CD4-positive, alpha-beta T cell (primary cell): Measurements from ENCODE around the gene GFOD1. TPM values are rescaled to one million over a fixed set of nuclear protein-coding genes. Genes with fewer than 3 reads are reported as not detected.

Source experiments
- ATAC-seq: fragments of 200-7000 bp; cut with Tn5 transposase; one replicate; pipeline ENCODE4 v1.10.0; 2022; ENCODE audit warnings: mild to moderate bottlenecking; ENCODE audit not compliant: poor library complexity
- CTCF ChIA-PET: fragments of 350-600 bp; sonication (Branson Sonifier 250); formaldehyde crosslinking; loops from one replicate; lab custom pipeline; 2021; ENCODE audit warnings: antibody characterized with exemption, inconsistent platforms; lab: Charles Lee
- POLR2A ChIA-PET: fragments of 350-600 bp; sonication (Branson Sonifier 250); formaldehyde crosslinking; loops from one replicate; lab custom pipeline; 2021; ENCODE audit warnings: antibody characterized with exemption, inconsistent platforms; lab: Charles Lee
- DNase-seq, 14 experiments: peaks; one replicate each; pipeline ENCODE4 v3.0.0-alpha.2; 2013 to 2020; ENCODE audit warnings: mixed read lengths in 2 of 14
- H3K27ac ChIP-seq, 2 donors: one replicate each; pipeline versions ENCODE4 v1.5.1 to v1.7.0; 2013; ENCODE audit warnings: low read length in 2 of 2, low read depth in 1 of 2, mild to moderate bottlenecking in 1 of 2
- H3K27me3 ChIP-seq, 2 experiments: 1 replicate in 1 of 2; 2 replicates in 1 of 2; pipeline versions ENCODE4 v1.6.1 to v1.7.0; 2013; ENCODE audit warnings: low read length in 2 of 2, control low read depth in 1 of 2, mild to moderate bottlenecking in 1 of 2, moderate library complexity in 1 of 2; ENCODE audit not compliant: insufficient read depth in 2 of 2, control insufficient read depth in 1 of 2
- H3K36me3 ChIP-seq: one replicate; pipeline ENCODE4 v1.6.1; 2013; ENCODE audit warnings: low read length, control low read depth; ENCODE audit not compliant: insufficient read depth
- H3K4me1 ChIP-seq: one replicate; pipeline ENCODE4 v1.6.1; 2013; ENCODE audit warnings: low read length, control low read depth; ENCODE audit not compliant: insufficient read depth
- H3K4me3 ChIP-seq: one replicate; pipeline ENCODE4 v1.5.1; 2013; ENCODE audit warnings: mild to moderate bottlenecking, low read length, moderate library complexity
- H3K9me3 ChIP-seq, 2 experiments: 1 replicate in 1 of 2; 2 replicates in 1 of 2; pipeline versions ENCODE4 v1.6.1 to v1.7.0; 2013; ENCODE audit warnings: low read length in 2 of 2, mild to moderate bottlenecking in 2 of 2, control low read depth in 1 of 2, moderate library complexity in 1 of 2; ENCODE audit not compliant: control insufficient read depth in 1 of 2, insufficient read depth in 1 of 2
- H3K27ac Mint-ChIP-seq: one replicate; pipeline ENCODE4 v1.8.0; 2020; ENCODE audit warnings: mixed read lengths
- H3K27me3 Mint-ChIP-seq: one replicate; pipeline ENCODE4 v1.8.0; 2021; ENCODE audit warnings: mixed read lengths
- H3K36me3 Mint-ChIP-seq: one replicate; pipeline ENCODE4 v1.8.0; 2021; ENCODE audit warnings: low read depth, mixed read lengths
- H3K4me1 Mint-ChIP-seq: one replicate; pipeline ENCODE4 v1.8.0; 2021; ENCODE audit warnings: low read depth, mixed read lengths
- H3K4me3 Mint-ChIP-seq: one replicate; pipeline ENCODE4 v1.8.0; 2020; ENCODE audit warnings: mild to moderate bottlenecking, mixed read lengths
- H3K9me3 Mint-ChIP-seq: one replicate; pipeline ENCODE4 v1.8.0; 2020; ENCODE audit warnings: mixed read lengths
- intact Hi-C, 2 experiments: fragments of 100-400 bp; cut with DNase I in 1 of 2; cut with micrococcal nuclease in 1 of 2; formaldehyde crosslinking; loops; one replicate each; pipeline versions ENCODE4 v1.15.1 to v1.9.0; 2023 to 2025; cut with DNase I, micrococcal nuclease
- total RNA-seq, 174 experiments: library from RNA in 2 of 174; stranded (reverse) in 2 of 174; gene quantifications; one replicate each; pipeline ENCODE4 v1.2.3 and lab custom pipeline; 2021 to 2026
- TF ChIP-seq, protein P1 (sequence below): fragments of 200-600 bp; IDR thresholded peaks from one replicate; pipeline ENCODE4 v1.8.0; 2022; ENCODE audit warnings: antibody characterized with exemption, mild to moderate bottlenecking

GFOD1 gene
- total RNA-seq, 2 experiments from 2014 or later = 1.3 to 2.0 TPM

DNA sequence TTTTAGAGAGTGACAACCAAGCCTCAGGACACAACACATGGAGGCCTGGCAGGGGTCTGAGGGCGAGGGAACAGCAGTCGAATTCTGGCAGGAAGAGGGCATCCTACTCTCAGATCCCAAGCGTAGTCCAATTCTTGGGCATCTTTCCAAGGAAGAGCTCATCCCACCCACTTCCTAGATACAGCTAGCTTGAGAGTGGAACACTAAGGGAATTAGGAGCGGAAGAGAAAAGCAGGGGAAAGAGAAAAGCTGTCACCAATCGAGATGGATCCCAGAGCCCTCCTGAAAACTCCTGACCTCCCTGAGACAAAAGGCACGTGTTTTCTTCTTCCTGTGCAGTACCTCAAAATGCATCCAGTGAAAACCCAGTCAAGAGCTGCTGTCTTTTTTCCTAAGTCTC, 67.1 kb downstream of the GFOD1 start:
- DNase-seq = no peak
- POLR2A ChIA-PET = no interaction called here
- no peak overlapping the region for H3K4me3 ChIP-seq
- H3K9me3 ChIP-seq = no peaks in the 10 kb centered on the region
- H3K36me3 ChIP-seq = no peaks in the 10 kb centered on the region
- TF ChIP-seq, protein P1, sequence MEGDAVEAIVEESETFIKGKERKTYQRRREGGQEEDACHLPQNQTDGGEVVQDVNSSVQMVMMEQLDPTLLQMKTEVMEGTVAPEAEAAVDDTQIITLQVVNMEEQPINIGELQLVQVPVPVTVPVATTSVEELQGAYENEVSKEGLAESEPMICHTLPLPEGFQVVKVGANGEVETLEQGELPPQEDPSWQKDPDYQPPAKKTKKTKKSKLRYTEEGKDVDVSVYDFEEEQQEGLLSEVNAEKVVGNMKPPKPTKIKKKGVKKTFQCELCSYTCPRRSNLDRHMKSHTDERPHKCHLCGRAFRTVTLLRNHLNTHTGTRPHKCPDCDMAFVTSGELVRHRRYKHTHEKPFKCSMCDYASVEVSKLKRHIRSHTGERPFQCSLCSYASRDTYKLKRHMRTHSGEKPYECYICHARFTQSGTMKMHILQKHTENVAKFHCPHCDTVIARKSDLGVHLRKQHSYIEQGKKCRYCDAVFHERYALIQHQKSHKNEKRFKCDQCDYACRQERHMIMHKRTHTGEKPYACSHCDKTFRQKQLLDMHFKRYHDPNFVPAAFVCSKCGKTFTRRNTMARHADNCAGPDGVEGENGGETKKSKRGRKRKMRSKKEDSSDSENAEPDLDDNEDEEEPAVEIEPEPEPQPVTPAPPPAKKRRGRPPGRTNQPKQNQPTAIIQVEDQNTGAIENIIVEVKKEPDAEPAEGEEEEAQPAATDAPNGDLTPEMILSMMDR = no peak
- H3K27me3 ChIP-seq = no peaks in the 10 kb centered on the region
- H3K27ac ChIP-seq = no peak overlapping the region
- Mint-ChIP-seq H3K27me3 (no peaks in the 10 kb centered on the region), H3K9me3 (no peaks in the 10 kb centered on the region), H3K27ac (no peak overlapping the region), H3K4me1 (peaks cover 19% of the 10 kb centered on the region), H3K36me3 (no peaks in the 10 kb centered on the region), H3K4me3 (no peak overlapping the region)
- intact Hi-C loops = no loop called here
- no peak for ATAC-seq
- H3K4me1 ChIP-seq = no peaks in the 10 kb centered on the region
- CTCF ChIA-PET = no interaction called here

DNA sequence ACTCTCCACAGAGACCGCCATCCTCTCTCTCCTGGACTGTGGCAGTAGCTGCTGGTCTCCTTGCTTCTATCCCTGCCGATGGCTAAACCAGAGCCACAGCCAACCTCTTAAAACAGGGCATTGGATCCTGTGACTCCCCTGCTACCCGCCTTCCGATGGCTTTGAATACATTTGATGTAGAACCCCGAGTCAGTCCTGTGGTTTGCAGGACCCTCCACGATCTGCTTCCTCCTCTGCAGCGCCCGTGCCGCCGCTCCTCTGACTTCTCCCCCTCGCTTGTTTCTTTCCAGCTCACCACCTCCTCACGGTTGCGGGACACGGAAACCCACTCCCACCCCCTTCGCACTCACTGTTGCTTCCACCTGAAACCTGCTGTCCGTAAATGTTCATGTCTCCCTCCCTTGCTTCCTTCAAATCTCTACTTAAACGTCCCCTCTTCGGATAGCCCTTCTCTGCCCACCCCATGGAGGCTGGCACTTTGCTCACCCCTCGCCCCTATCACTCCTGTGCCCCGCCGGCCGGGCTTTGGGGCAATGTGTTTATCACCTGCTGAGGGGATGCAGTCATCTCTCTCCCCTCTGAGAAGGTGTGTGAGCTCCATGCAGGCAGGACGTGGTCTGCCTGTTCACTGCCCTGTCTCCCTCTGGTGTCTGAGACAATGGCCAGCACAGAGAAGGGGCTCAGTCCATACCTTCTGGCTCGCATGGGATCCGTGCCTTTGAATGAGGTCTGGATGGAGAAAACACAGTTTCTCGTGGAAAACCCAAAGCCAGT, 67.8 kb downstream of the GFOD1 start:
- ChIA-PET CTCF (no interaction called here), POLR2A (no interaction called here)
- no peaks in the 10 kb centered on the region for H3K4me1 ChIP-seq
- no peaks in the 10 kb centered on the region for H3K36me3 ChIP-seq
- Mint-ChIP-seq H3K36me3 (no peaks in the 10 kb centered on the region), H3K9me3 (no peaks in the 10 kb centered on the region), H3K4me3 (no peak overlapping the region), H3K27me3 (no peaks in the 10 kb centered on the region), H3K27ac (no peak overlapping the region), H3K4me1 (peaks cover 19% of the 10 kb centered on the region)
- DNase-seq (no peak), ATAC-seq (no peak)
- no peaks in the 10 kb centered on the region for H3K9me3 ChIP-seq
- intact Hi-C loops = no loop called here
- no peak overlapping the region for H3K27ac ChIP-seq
- H3K27me3 ChIP-seq = no peaks in the 10 kb centered on the region
- TF ChIP-seq, protein P1 = no peak
- H3K4me3 ChIP-seq = no peak overlapping the region

DNA sequence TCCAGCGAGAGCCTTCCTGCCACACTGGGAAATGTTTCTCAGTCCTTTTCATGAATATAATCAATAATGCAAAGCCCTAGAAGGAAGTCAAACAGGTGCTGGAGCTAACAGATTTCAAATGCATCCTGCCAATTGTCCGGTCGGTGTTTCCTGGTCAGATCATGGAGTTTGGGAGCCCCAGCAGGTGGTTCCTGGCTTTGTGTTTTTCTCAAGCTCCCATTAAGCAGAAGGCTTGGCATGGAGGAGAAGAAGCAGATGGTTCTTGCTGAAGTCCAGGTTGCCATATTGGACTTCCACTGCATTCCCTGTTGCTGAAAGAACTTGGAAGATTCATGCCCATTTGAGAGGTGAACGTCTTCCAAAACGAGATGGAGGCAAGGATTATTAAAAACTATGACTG, 68.6 kb downstream of the GFOD1 start:
- no peaks in the 10 kb centered on the region for H3K27me3 Mint-ChIP-seq
- no peaks in the 10 kb centered on the region for H3K36me3 Mint-ChIP-seq
- H3K9me3 Mint-ChIP-seq = no peaks in the 10 kb centered on the region
- Histone ChIP-seq H3K9me3 (no peaks in the 10 kb centered on the region), H3K27me3 (no peaks in the 10 kb centered on the region), H3K4me3 (no peak overlapping the region), H3K4me1 (peaks cover 3% of the 10 kb centered on the region), H3K36me3 (no peaks in the 10 kb centered on the region), H3K27ac (no peak overlapping the region)
- ChIA-PET CTCF (no interaction called here), POLR2A (no interaction called here)
- no peak overlapping the region for H3K27ac Mint-ChIP-seq
- intact Hi-C loops = no loop called here
- H3K4me1 Mint-ChIP-seq = peaks cover 19% of the 10 kb centered on the region
- TF ChIP-seq, protein P1 = no peak
- ATAC-seq = no peak
- no peak overlapping the region for H3K4me3 Mint-ChIP-seq
- no peak for DNase-seq
